GM19397 (cell line): Measurements from ENCODE around the gene OR10H5.
"Not testable (repeated sequence)": the region's sequence is repeated elsewhere in the genome, so short reads cannot be mapped to it uniquely, and the experiment has no call there.

Experiments
- ATAC-seq: cut with Tn5 transposase; IDR thresholded peaks from one replicate; pipeline ENCODE4 v1.9.1; 2021; ENCODE audit warnings: mild to moderate bottlenecking, moderate library complexity; ENCODE audit not compliant: unreplicated experiment

OR10H5 gene

GRCh38 chr19:15787611-15788155 lies at the start of gene OR10H5:
TSS of gene OR10H5 (plus strand) at chr19:15787661. CDS start at chr19:15794049, 6,388 bp downstream.
- ATAC-seq, result no peak

- no peak for ATAC-seq
Measured at GRCh38 chr19:15737722-15738121, 49.7 kb upstream of the OR10H5 start, which contains the start of gene OR10H3. TSS of gene OR10H3 (plus strand) at chr19:15737985. CDS start at chr19:15741393, 3,408 bp downstream.

GRCh38 chr19:15740785-15741184 lies 46.7 kb upstream of the OR10H5 start:
- ATAC-seq, result no peak

- no peak for ATAC-seq
Measured at GRCh38 chr19:15748239-15748638, 39.2 kb upstream of the OR10H5 start.

GRCh38 chr19:15758379-15758778 lies 29.1 kb upstream of the OR10H5 start:
- ATAC-seq, result no peak

GRCh38 chr19:15759962-15760565 lies 27.4 kb upstream of the OR10H5 start:
- ATAC-seq, result no peak

- ATAC-seq, result no peak
Measured at GRCh38 chr19:15769586-15769985, 17.9 kb upstream of the OR10H5 start.

GRCh38 chr19:15774159-15774558 lies 13.3 kb upstream of the OR10H5 start:
- ATAC-seq, result not testable (repeated sequence)

GRCh38 chr19:15775249-15775648 lies 12.2 kb upstream of the OR10H5 start:
- no peak for ATAC-seq

- no peak for ATAC-seq
Measured at GRCh38 chr19:15776264-15776663, 11.2 kb upstream of the OR10H5 start.

- no peak for ATAC-seq
Measured at GRCh38 chr19:15776991-15777970, 10.2 kb upstream of the OR10H5 start.

GRCh38 chr19:15779756-15780476 lies 7.5 kb upstream of the OR10H5 start:
- no peak for ATAC-seq

GRCh38 chr19:15780610-15781418 lies 6.6 kb upstream of the OR10H5 start:
- no peak for ATAC-seq

GRCh38 chr19:15781661-15782060 lies 5.8 kb upstream of the OR10H5 start:
- no peak for ATAC-seq

GRCh38 chr19:15782211-15782610 lies 5.2 kb upstream of the OR10H5 start:
- no peak for ATAC-seq

- not testable (repeated sequence) for ATAC-seq
Measured at GRCh38 chr19:15782896-15783295, 4.6 kb upstream of the OR10H5 start.

GRCh38 chr19:15788594-15789270 lies 1.3 kb downstream of the OR10H5 start:
- no peak for ATAC-seq

GRCh38 chr19:15790096-15790495 lies 2.6 kb downstream of the OR10H5 start:
- no peak for ATAC-seq

GRCh38 chr19:15794279-15794678 lies 6.8 kb downstream of the OR10H5 start:
- not testable (repeated sequence) for ATAC-seq

- ATAC-seq, result no peak
Measured at GRCh38 chr19:15810335-15810734, 22.9 kb downstream of the OR10H5 start.
